NCI-H128 (cell line): Measurements from ENCODE around the gene PITPNM1.
"Not testable (repeated sequence)": the region's sequence is repeated elsewhere in the genome, so short reads cannot be mapped to it uniquely, and the experiment has no call there.

Source experiments
- DNase-seq: peaks from one replicate; lab custom pipeline; 2025; ENCODE audit not compliant: unreplicated experiment; lab: John Stamatoyannopoulos, UW

The PITPNM1 gene

GRCh38 chr11:67491276-67492068, 13.7 kb downstream of the PITPNM1 start:
- DNase-seq: no peak

- DNase-seq: no peak
These were observed 14.5 kb downstream of the PITPNM1 start for GRCh38 chr11:67490727-67491065.

- DNase-seq: no peak
These were observed 15.1 kb downstream of the PITPNM1 start for GRCh38 chr11:67489885-67490726.

DNA sequence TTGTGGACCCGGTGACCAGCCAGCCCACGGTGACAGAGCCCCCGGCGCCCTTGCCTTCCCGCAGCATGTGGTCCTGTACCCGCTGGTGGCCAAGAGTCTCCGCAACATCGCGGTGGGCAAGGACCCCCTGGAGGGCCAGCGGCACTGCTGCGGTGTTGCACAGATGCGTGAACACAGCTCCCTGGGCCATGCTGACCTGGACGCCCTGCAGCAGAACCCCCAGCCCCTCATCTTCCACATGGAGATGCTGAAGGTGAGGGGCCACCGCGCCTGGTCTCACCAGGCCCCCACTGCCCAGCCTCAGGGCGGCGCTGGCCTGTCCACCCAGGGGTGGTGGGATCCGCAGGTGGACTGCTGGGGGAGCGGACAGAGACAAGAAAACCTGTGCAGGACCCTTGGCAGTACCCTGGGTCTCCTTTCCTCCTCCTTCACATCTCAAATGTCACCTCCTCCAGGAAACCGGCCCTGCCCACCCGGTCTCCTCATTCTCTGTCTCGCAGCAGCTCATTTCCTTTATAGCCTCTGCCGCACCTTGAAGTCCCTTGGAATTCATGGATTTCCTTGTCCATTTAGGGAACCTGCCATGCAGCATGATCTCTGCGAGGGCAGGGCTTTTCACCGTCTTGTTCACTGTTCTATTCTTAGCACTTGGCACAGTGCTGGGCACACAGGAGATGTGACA, 15.8 kb downstream of the PITPNM1 start:
- DNase-seq: no peak

DNA sequence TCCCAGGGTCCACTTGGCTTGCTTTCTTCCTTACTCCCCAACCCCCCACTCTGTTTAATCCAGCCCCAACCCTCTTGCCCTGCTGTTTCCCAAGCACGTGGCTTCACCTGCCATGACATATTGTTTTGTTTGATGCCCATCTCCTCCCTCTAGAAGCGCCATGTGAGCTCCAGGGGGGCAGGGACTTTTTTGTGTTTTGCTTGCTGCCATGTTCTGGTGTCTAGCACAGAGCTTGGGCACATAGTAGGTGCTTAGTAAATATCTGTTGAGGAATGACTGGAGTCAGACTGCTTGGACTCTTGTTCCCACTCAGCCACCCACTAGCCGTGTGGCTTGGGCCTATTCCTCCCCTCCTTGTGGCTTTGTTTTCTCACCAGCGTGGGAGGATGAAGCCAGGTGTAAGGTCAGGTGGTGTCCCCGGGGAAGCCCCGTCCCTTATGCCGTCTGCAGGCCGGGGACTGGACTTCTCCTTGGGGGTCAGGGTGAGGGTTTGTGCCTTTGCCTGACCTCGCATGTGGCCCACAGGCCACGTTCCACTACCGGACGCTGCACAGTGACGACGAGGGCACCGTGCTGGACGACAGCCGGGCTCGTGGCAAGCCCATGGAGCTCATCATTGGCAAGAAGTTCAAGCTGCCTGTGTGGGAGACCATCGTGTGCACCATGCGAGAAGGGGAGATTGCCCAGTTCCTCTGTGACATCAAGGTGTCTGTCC, 18.5 kb downstream of the PITPNM1 start:
- no peak for DNase-seq

DNA sequence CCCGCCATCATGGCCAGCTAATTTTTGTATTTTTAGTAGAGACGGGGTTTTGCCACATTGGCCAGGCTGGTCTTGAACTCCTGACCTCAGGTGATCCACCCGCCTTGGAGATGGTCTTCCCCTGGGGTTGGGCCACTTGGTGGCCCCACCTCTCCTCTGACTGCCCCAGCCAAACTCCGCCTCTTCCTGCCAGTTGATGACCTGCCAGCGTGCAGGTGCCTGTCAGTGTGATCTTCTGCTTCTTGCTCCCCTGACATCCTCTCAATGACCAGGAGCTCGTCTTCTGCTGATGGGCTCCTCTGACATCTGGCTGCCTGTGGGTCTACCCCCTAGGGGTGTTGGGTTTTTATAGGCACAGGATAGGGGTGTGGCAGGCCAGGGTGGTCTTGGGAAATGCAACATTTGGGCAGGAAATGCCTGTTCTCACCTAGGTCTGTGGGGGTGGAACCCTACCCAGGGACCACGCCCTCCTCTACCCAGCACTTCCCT, 19.2 kb downstream of the PITPNM1 start:
- not testable (repeated sequence) for DNase-seq

GRCh38 chr11:67484847-67485311, 20.3 kb downstream of the PITPNM1 start:
- no peak for DNase-seq

- no peak for DNase-seq
These were observed 21.1 kb downstream of the PITPNM1 start for GRCh38 chr11:67483831-67484665.

DNA sequence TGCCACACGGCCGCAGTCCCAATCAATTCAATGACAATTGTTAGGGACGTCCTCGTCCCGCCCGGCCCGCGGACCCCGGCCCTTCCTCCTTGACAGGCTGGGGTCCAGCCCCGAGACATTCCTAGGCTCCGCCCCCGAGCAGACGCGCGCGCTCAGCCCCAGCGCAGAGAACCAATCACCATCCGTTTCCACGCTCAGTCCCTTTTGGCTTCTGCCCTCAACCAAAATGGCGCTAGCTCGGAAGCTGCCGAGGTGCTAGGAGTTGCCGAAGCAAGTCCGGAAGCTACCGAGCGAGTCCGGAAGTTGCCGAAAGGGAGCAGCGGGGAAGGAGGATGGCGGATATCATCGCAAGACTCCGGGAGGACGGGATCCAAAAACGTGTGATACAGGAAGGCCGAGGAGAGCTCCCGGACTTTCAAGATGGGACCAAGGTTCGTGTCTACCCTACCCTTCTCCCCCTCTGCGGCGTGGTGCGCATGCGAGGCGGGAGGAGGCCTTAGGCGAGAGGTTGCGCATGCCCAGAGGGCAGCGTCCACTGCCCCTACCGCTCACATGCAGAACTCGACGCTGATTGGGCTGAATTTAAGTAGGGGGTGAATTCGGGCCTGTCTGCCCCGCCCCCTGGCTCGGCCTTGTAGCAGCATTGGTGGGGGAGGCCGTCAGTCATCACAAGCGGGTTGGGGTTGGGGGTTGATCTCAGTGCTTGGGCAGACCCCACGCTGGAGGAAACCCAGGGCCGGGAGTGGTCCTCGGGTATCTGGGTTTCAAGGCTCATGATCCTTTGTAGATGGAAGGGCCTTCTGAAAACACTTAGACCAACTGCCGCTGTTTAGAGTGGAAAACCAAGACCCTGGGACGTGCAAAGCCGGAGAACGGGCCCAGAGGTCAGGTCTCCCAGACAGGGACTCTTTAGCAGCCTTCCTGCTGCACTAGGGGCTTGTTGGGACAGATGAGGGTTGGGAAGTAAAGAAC, 22.1 kb downstream of the PITPNM1 start, which contains the start of gene AIP:
Gene AIP, plus strand, starts transcription at position 200 of the 972 bp plus-strand sequence. Its CDS starts 133 bp downstream, at position 333.
- peak; percentile 98 for DNase-seq

- DNase-seq: no peak
These were observed 22.8 kb downstream of the PITPNM1 start for GRCh38 chr11:67482275-67482826.

GRCh38 chr11:67477344-67478050, 27.7 kb downstream of the PITPNM1 start:
- not testable (repeated sequence) for DNase-seq

DNA sequence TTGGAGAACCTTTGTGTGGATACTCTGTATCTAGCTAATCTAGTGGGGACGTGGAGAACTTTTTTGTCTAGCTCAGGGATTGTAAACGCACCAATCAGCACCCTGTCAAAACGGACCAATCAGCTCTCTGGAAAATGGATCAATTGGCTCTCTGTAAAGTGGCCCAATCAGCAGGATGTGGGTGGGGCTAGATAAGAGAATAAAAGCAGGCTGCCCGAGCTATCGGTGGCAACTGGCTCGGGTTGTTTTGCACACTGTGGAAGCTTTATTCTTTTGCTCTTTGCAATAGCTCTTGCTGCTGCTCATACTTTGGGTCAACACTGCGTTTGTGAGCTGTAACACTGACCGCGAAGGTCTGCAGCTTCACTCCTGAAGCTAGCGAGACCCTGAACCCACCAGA, 28.5 kb downstream of the PITPNM1 start:
- not testable (repeated sequence) for DNase-seq

DNA sequence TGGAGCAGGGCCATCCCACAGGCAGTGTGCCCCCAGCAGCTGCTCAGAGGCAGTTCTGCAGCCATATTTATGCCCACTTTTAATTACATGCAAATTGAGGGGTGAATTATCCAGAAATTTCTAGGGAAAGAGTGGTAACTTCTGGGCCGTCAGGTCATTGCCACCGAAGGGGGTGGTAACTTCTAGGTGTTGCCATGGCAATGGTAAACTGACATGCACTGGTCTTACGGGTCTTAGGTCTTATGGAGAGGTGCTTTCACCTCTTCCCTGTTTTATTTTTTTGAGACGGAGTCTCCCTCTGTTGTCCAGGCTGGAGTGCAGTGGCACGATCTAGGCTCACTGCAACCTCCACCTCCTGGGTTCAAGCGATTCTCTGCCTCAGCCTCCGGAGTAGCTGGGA, 32.3 kb downstream of the PITPNM1 start:
- no peak for DNase-seq

DNA sequence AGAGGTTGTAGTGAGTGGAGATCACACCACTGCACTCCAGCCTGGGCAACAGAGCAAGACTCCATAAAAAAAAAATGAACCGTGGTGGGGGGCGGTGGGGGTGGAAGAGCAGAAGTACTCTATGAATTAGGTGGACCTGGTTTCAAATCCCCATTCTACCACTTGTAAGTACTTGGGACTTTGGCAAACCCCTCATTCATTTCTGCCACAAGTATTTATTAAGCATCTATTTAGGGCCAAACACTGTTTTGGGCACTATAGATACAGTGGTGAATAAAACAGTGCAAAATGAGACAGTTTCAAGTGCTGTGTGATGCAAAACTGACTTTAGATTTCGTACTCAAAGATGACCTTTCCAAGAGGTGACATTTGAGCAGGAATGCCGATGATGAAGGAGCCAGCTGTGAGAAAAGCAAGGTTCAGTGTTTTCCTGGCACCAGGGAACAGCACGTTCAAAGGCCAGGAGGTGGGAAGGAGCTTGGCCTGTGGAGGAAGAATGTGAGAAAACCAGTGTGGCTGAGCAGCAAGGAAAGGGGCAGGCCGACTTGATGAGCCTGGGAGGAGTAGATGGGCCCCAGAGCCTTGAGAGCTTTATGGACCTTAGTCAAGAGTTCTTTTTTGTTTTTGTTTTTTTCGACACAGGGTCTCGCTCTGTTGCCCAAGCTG, 34.7 kb downstream of the PITPNM1 start:
- no peak for DNase-seq

DNA sequence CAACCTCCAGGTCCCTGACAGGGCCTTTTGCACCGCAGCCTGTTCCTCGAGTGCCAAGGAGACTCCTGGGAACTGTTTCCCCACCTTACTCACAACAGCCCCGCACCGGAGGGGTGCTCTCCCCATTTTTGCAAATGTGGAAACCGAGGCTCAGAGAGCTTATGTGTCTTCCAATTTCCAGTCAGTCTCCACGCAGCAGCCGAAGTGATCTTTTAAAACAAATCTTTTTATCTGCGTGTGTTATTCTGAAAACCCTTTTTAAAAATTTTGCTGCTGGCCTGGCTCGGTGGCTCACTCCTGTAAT, 35.7 kb downstream of the PITPNM1 start:
- no peak for DNase-seq

- peak; percentile 69 for DNase-seq
These were observed 36.2 kb downstream of the PITPNM1 start, which contains the start of gene TMEM134 for GRCh38 chr11:67468759-67469507. TMEM134 (minus strand) TSS chr11:67469251; CDS start chr11:67469192, 59 bp downstream.

DNA sequence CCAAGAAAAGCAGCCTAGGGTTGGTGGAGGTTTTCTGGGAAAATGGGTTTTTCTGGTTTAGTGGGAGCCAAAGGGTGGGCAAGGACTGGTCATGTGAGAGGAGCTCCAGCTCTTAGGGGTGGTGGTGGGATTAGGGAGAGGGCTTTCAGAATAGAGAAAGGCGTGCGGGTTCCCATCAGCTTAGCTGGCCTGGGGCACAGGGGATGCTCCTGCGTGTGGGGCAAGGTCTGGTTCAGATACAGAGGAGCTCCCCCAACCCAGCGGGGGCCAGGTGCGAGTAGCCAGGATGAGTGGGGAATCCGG, 36.8 kb downstream of the PITPNM1 start:
- DNase-seq: no peak
